Endothelial cell of umbilical vein (primary cell): ENCODE measurements around the gene RECK. TPM values are rescaled to one million over a fixed set of nuclear protein-coding genes. Genes with fewer than 3 reads are reported as not detected.

ENCODE experiments used
- BruUV-seq: library from RNA; stranded (reverse); fragments of 400-500 nt; replicated peaks from 2 replicates; lab custom pipeline; 2021; lab: Mats Ljungman, UMichigan
- CTCF ChIA-PET: fragments of 300-600, 350-600 bp; sonication (Branson Sonifier 250); formaldehyde crosslinking; loops from one replicate; lab custom pipeline; 2021; ENCODE audit warnings: antibody characterized with exemption, inconsistent platforms; lab: Charles Lee
- POLR2A ChIA-PET: fragments of 300-600, 350-600 bp; sonication (Branson Sonifier 250); formaldehyde crosslinking; loops from one replicate; lab custom pipeline; 2021; ENCODE audit warnings: antibody characterized with exemption, inconsistent platforms; lab: Charles Lee
- DNase-seq: peaks from one replicate; pipeline ENCODE4 v3.0.0-alpha.2; 2011; ENCODE audit warnings: low read depth, low spot score
- FAIRE-seq: peaks from 2 replicates; lab custom pipeline; 2011; peaks lifted over from hg19 to GRCh38; lab: Jason Lieb, UNC
- H2AFZ ChIP-seq: 2 replicates; pipeline ENCODE4 v1.6.0; 2012; ENCODE audit warnings: low read depth, low read length, control low read depth, inconsistent platforms
- H3K27ac ChIP-seq: 2 replicates; pipeline ENCODE4 v1.5.1; 2011; ENCODE audit warnings: low read depth, mild to moderate bottlenecking, control low read depth, low read length, moderate library complexity; ENCODE audit not compliant: insufficient read depth
- H3K27me3 ChIP-seq, 2 experiments: 2 replicates each; pipeline versions ENCODE4 v1.6.0 to v1.6.1; 2011; ENCODE audit warnings: low read length in 2 of 2, mixed read lengths in 1 of 2; ENCODE audit not compliant: control insufficient read depth in 2 of 2, insufficient read depth in 2 of 2
- H3K36me3 ChIP-seq, 2 experiments: 2 replicates in 1 of 2; 3 replicates in 1 of 2; pipeline ENCODE4 v1.5.1; 2011; ENCODE audit warnings: low read length in 2 of 2, mild to moderate bottlenecking in 1 of 2, moderate library complexity in 1 of 2; ENCODE audit not compliant: control insufficient read depth in 2 of 2, insufficient read depth in 2 of 2; ENCODE audit errors: extremely low read depth in 1 of 2
- H3K4me1 ChIP-seq: 3 replicates; pipeline ENCODE4 v1.5.1; 2011; ENCODE audit warnings: mild to moderate bottlenecking, low read length; ENCODE audit not compliant: control insufficient read depth, insufficient read depth; ENCODE audit errors: extremely low read depth
- H3K4me2 ChIP-seq: 2 replicates; pipeline ENCODE4 v1.6.1; 2011; ENCODE audit warnings: low read length, control low read depth, mixed read lengths; ENCODE audit not compliant: insufficient read depth
- H3K4me3 ChIP-seq, 3 experiments: fragments of 200-600 bp in 1 of 3; sonication (generic), shearing (Covaris generic) in 1 of 3; replicated peaks in 1 of 3; 2 replicates each; pipeline ENCODE4 v1.5.1; 2011 to 2016; ENCODE audit warnings: control low read depth in 3 of 3, low read length in 3 of 3, mild to moderate bottlenecking in 2 of 3, inconsistent platforms in 1 of 3, low read depth in 1 of 3, moderate library complexity in 1 of 3; ENCODE audit not compliant: insufficient read depth in 1 of 3
- H3K79me2 ChIP-seq: 2 replicates; pipeline ENCODE4 v1.6.0; 2012; ENCODE audit warnings: low read length, inconsistent platforms; ENCODE audit not compliant: control insufficient read depth, insufficient read depth
- H3K9ac ChIP-seq: replicated peaks from 2 replicates; pipeline ENCODE3; 2011; ENCODE audit warnings: low read length, control low read depth; ENCODE audit not compliant: insufficient read depth; ENCODE audit errors: extremely low read depth
- H3K9me1 ChIP-seq: replicated peaks from 3 replicates; pipeline ENCODE4 v1.6.0; 2011; ENCODE audit warnings: mild to moderate bottlenecking, low read length; ENCODE audit not compliant: control insufficient read depth, insufficient read depth; ENCODE audit errors: extremely low read depth
- H3K9me3 ChIP-seq: replicated peaks from 2 replicates; pipeline ENCODE4 v1.5.1; 2012; ENCODE audit warnings: low read length, inconsistent platforms; ENCODE audit not compliant: control insufficient read depth, insufficient read depth
- H4K20me1 ChIP-seq: replicated peaks from 2 replicates; pipeline ENCODE3; 2011; ENCODE audit warnings: mild to moderate bottlenecking, low read length; ENCODE audit not compliant: control insufficient read depth, insufficient read depth; ENCODE audit errors: extremely low read depth
- CTCF ChIP-seq, 2 donors: IDR thresholded peaks; 1 replicate in 1 of 2; 2 replicates in 1 of 2; pipeline ENCODE4 v1.5.1; 2011; ENCODE audit warnings: low read length in 2 of 2, mild to moderate bottlenecking in 2 of 2, moderate library complexity in 2 of 2, control low read depth in 1 of 2, inconsistent platforms in 1 of 2, low read depth in 1 of 2; ENCODE audit not compliant: insufficient read depth in 1 of 2; ENCODE audit errors: extremely low read depth in 1 of 2
- EZH2 ChIP-seq: IDR thresholded peaks from 2 replicates; pipeline ENCODE4 v1.6.1; 2012; ENCODE audit warnings: borderline replicate concordance, low read depth, mild to moderate bottlenecking, moderate library complexity, low read length, inconsistent platforms; ENCODE audit not compliant: severe bottlenecking
- FOS ChIP-seq: IDR thresholded peaks from 2 replicates; pipeline ENCODE4 v1.6.1; 2011; ENCODE audit warnings: mild to moderate bottlenecking, low read length, moderate library complexity, borderline replicate concordance; ENCODE audit not compliant: insufficient read depth
- GATA2 ChIP-seq: IDR thresholded peaks from 2 replicates; pipeline ENCODE4 v1.7.0; 2011; ENCODE audit warnings: low read depth, mild to moderate bottlenecking, moderate library complexity, mixed read lengths, low read length; ENCODE audit not compliant: insufficient read length, insufficient read depth
- JUN ChIP-seq: IDR thresholded peaks from 2 replicates; pipeline ENCODE4 v1.6.1; 2011; ENCODE audit warnings: borderline replicate concordance, low read depth; ENCODE audit not compliant: insufficient read length, insufficient read depth
- MAX ChIP-seq: IDR thresholded peaks from 2 replicates; pipeline ENCODE4 v1.6.1; 2011; ENCODE audit not compliant: insufficient read depth, insufficient read length
- MYC ChIP-seq: IDR thresholded peaks from one replicate; pipeline ENCODE4 v1.6.1; 2011; ENCODE audit warnings: mild to moderate bottlenecking, low read depth, low read length
- POLR2A ChIP-seq: IDR thresholded peaks from 2 replicates; pipeline ENCODE4 v1.6.1; 2012; ENCODE audit warnings: low read depth, mild to moderate bottlenecking, control low read depth, low read length
- POLR2AphosphoS5 ChIP-seq: IDR thresholded peaks from 2 replicates; pipeline ENCODE4 v1.6.1; 2012; ENCODE audit warnings: low read depth, mild to moderate bottlenecking, control low read depth, low read length, moderate library complexity; ENCODE audit not compliant: insufficient read depth
- dilution Hi-C: fragments of 300-500 bp; cut with MboI; formaldehyde crosslinking; loops from one replicate; pipeline ENCODE4 v1.15.0; 2019; ENCODE audit warnings: low sequenced_read_pairs; ENCODE audit not compliant: extremely low pct_ligation_motif_present
- intact Hi-C: fragments of 100-400 bp; cut with micrococcal nuclease; formaldehyde crosslinking; loops from one replicate; pipeline ENCODE4 v1.10.0; 2022
- polyA plus RNA-seq, 4 experiments: library from polyadenylated mRNA; depleted of rRNA in 3 of 4; stranded (reverse) in 3 of 4; unstranded in 1 of 4; fragments of >200 nt; gene quantifications; 2 replicates each; pipeline versions ENCODE4 v1.2.1 to v1.2.3, GENCODE V29; 2011 to 2012; ENCODE audit warnings: missing spikeins in 1 of 4
- total RNA-seq: library from RNA; stranded (reverse); gene quantifications from 2 replicates; pipeline ENCODE4 v1.2.3, GENCODE V29; 2021

Gene RECK
- total and polyA plus RNA-seq, 2 donors (not counting 3 experiments of a cell fraction or from before 2014, with no cell fraction given), result 12.0 to 14.1 TPM

GRCh38 chr9:36110434-36110833 is 73.7 kb downstream of the RECK start:
- Histone ChIP-seq H3K27me3 (no peaks in the 10 kb centered on the region), H3K9me1 (no peaks in the 10 kb centered on the region), H3K4me3 (no peak overlapping the region), H3K27ac (no peak overlapping the region), H3K4me1 (no peaks in the 10 kb centered on the region), H2AFZ (no peak overlapping the region), H4K20me1 (no peaks in the 10 kb centered on the region), H3K9ac (no peak overlapping the region), H3K4me2 (no peak overlapping the region), H3K9me3 (no peaks in the 10 kb centered on the region), H3K79me2 (no peaks in the 10 kb centered on the region), H3K36me3 (no peaks in the 10 kb centered on the region)
- POLR2A ChIA-PET, result interaction anchor here (0.7 to 1.5 kb wide), 2 partner anchors 26 to 78 kb away, joined by 3 read pairs; partner anchors contain the start of gene GLIPR2
- TF ChIP-seq GATA2 (no peak), MAX (no peak), POLR2AphosphoS5 (no peak), FOS (no peak), MYC (no peak), CTCF (IDR thresholded peaks at IDR 0.05; ENCODE audit: extremely low read depth in 1 of 2, insufficient read depth in 1 of 2, low read depth in 1 of 2, low read length in 2 of 2) (no peak), POLR2A (no peak), JUN (no peak), EZH2 (no peak)
- DNase-seq (no peak), FAIRE-seq (no peak)
- intact Hi-C loops (no loop called here), dilution Hi-C loops (no loop called here)
- CTCF ChIA-PET, result interaction anchor here (0.7 to 2.4 kb wide), 8 partner anchors 8 to 156 kb away, joined by 3 to 12 read pairs (median 4); no protein-coding TSS in a partner anchor
- BruUV-seq, result no TSS peak
